NT2/D1 (cell line): ENCODE measurements around the gene TRPC6.

Source experiments
- DNase-seq: peaks from one replicate; pipeline ENCODE4 v3.0.0-alpha.2; 2011; ENCODE audit warnings: low read depth, low spot score
- H3K27me3 ChIP-seq: 2 replicates; pipeline ENCODE4 v1.6.0; 2011; ENCODE audit warnings: mild to moderate bottlenecking; ENCODE audit not compliant: insufficient read length, insufficient read depth
- H3K36me3 ChIP-seq: 2 replicates; pipeline ENCODE4 v1.6.1; 2011; ENCODE audit warnings: mild to moderate bottlenecking, low read length, mixed read lengths; ENCODE audit not compliant: insufficient read depth, insufficient read length
- H3K4me1 ChIP-seq: 2 replicates; pipeline ENCODE4 v1.5.1; 2011; ENCODE audit not compliant: insufficient read depth, insufficient read length
- H3K4me3 ChIP-seq: 2 replicates; pipeline ENCODE4 v1.5.1; 2011; ENCODE audit warnings: low read depth; ENCODE audit not compliant: insufficient read length
- H3K9ac ChIP-seq: 2 replicates; pipeline ENCODE4 v1.6.0; 2011; ENCODE audit warnings: low read depth; ENCODE audit not compliant: insufficient read length
- H3K9me3 ChIP-seq: 2 replicates; pipeline ENCODE4 v1.5.1; 2011; ENCODE audit warnings: mild to moderate bottlenecking, low read length; ENCODE audit not compliant: insufficient read depth
- SUZ12 ChIP-seq: IDR thresholded peaks from 2 replicates; pipeline ENCODE4 v1.6.1; 2011; ENCODE audit not compliant: insufficient read length, insufficient read depth; ENCODE audit errors: extremely low read depth
- YY1 ChIP-seq: IDR thresholded peaks from 2 replicates; pipeline ENCODE4 v1.6.1; 2011; ENCODE audit not compliant: insufficient read length, insufficient read depth
- ZNF274 ChIP-seq: IDR thresholded peaks from 2 replicates; pipeline ENCODE4 v1.6.1; 2011; ENCODE audit warnings: mild to moderate bottlenecking, low read depth, low read length

Gene TRPC6

DNA sequence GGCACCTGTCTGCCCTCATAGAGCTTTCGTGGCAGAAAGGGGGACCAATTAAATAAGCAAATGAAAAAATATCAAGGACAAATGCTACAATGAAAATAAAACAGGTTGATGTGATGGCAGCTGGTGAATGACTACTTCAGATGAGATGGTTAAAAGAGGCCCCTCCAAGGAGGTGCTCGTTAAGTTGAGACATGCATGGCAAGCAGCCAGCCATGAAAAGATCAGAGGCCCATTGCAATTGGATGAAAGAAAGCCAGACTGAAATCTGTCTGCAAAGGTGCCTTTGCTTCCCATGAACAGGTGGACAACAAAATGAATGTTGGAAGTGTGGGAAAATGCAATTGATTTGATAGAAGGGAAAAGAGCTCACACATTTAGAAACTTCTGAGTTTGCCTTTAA is 848 bp upstream of the TRPC6 start:
- DNase-seq: no peak
- peaks cover 1% of the 10 kb centered on the region; the same call in 1 of the 2 replicates for H3K9me3 ChIP-seq
- H3K4me3 ChIP-seq: no peak overlapping the region
- H3K36me3 ChIP-seq: no peaks in the 10 kb centered on the region
- no peaks in the 10 kb centered on the region for H3K4me1 ChIP-seq
- peaks cover 42% of the 10 kb centered on the region for H3K27me3 ChIP-seq
- TF ChIP-seq SUZ12 (no peak), ZNF274 (no peak), YY1 (no peak)
- H3K9ac ChIP-seq: no peak overlapping the region

DNA sequence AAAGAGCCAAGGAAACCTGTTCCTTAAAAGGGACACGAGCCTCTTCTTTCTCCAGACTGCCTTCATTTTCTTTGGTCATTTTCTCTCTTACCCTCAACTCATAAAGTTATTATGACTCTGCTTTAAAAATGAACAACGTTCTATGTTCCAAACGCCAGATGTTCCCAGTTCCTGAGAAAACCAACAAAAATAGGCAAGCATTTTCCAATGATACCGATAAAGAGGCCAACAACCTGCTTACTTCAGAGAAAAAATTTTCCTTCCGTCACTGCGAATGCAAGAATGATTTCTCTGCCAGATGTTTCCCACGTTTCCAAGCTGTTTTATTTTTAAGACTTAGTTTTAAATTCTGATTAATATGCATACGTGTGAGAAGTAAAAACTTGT is 315 bp upstream of the TRPC6 start:
- H3K9me3 ChIP-seq: peaks cover 7% of the 10 kb centered on the region; the same call in 1 of the 2 replicates
- no peaks in the 10 kb centered on the region for H3K4me1 ChIP-seq
- H3K36me3 ChIP-seq: no peaks in the 10 kb centered on the region
- TF ChIP-seq ZNF274: no peak
- no peak for TF ChIP-seq YY1
- TF ChIP-seq SUZ12: no peak
- DNase-seq: no peak
- H3K4me3 ChIP-seq: peak overlapping the region; percentile 73
- no peak overlapping the region for H3K9ac ChIP-seq
- H3K27me3 ChIP-seq: peaks cover 42% of the 10 kb centered on the region

DNA sequence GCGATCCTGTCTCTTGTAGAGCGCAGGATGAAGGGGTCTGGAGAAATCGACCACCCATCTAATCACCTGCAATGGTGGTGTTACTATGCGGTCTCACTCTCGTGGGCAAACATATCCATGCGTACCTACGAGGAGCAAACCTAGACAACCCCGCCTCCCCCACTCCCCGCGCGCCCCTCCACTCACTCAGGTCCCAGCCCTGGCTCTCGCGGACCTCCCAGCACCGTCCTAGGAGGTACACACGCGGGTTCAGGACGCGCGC is 887 bp downstream of the TRPC6 start:
- Histone ChIP-seq H3K9me3 (peaks cover 9% of the 10 kb centered on the region; the same call in 1 of the 2 replicates), H3K4me3 (peak overlapping the region; percentile 73), H3K4me1 (no peaks in the 10 kb centered on the region), H3K36me3 (no peaks in the 10 kb centered on the region), H3K9ac (peak overlapping the region; percentile 70), H3K27me3 (peaks cover 42% of the 10 kb centered on the region)
- TF ChIP-seq YY1 (no peak), SUZ12 (no peak), ZNF274 (no peak)
- no peak for DNase-seq

DNA sequence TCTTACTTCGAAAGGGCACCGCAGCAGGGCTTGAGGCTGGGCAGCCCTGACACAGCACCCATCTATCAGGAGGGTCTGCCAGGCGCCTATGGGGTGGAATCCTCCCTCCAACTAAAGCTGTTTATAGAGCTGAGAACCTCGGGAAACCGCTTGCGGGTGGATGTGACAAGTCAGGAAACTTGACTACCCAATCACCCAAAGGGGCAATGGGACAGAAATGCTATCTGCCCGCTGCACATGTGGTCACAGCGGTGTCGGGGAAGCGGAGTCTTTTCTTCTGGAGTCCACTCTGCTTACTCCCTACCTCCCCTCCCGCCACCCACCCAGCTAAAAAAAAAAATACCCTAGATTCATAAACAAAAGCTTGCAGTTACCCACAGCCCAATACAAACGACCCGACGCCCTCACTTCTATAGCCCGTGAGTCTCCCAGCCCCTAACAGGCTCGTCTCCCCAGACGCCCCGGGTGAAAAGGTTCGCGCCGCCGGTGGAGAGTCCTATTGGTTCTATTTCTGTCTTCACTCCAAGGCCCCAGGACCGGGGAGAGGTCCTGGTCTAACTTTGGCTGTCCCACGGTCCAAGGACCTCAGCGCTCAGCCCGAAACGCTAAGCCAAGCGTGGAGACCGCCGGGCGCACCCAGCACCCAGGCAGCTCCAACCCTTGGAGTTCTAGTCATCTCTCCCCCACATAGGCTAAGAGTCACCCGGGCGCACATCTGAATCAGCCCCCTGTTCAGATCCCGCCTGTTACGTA is 1.4 kb downstream of the TRPC6 start:
- TF ChIP-seq SUZ12: no peak
- TF ChIP-seq YY1: no peak
- DNase-seq: no peak
- Histone ChIP-seq H3K9ac (peak overlapping the region; percentile 70), H3K9me3 (peaks cover 9% of the 10 kb centered on the region; the same call in 1 of the 2 replicates), H3K27me3 (peaks cover 42% of the 10 kb centered on the region), H3K4me1 (no peaks in the 10 kb centered on the region), H3K36me3 (no peaks in the 10 kb centered on the region), H3K4me3 (peak overlapping the region; percentile 73)

DNA sequence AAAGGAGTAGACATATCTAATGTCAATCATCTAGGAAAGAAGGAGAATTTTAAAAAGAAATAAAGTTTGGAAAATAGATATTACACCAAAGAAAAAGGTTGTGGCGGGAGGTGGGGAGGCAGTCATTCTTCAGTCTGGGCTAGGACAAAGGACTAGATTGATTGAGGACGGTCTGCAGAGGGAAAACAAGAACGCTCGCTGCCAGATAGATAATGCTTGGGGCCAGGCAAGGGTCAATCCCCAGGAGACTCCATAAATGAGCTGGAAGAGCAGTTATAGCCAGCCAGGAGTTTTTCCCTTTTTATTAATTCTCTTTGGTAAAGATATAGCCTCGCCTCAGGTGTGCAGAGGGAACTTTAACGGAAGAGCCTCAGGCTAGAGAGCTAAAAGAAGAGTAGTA is 6.3 kb downstream of the TRPC6 start:
- DNase-seq: no peak
- H3K9me3 ChIP-seq: peaks cover 9% of the 10 kb centered on the region; the same call in 1 of the 2 replicates
- no peaks in the 10 kb centered on the region for H3K4me1 ChIP-seq
- H3K9ac ChIP-seq: no peak overlapping the region
- no peak overlapping the region for H3K4me3 ChIP-seq
- no peak for TF ChIP-seq YY1
- TF ChIP-seq SUZ12: no peak
- TF ChIP-seq ZNF274: no peak
- H3K27me3 ChIP-seq: peaks cover 16% of the 10 kb centered on the region
- H3K36me3 ChIP-seq: no peaks in the 10 kb centered on the region

DNA sequence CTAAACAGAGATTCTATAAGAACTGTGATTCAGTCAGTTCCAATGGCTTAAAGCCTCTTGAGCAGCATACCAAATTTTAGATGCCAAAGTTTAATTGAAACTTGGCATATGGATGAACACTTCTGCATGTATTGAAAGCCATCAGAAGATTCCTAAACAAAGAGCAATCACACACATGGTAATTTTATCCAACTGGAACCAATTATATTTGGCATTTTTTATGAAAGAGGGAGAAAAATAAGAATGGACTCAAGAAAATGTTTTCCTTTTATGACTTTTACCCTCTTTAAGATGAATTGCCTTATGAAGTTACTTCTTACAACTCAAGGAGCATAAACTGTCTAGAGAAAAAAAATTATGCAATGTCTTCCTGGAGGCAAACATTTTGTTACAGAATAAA is 7.4 kb downstream of the TRPC6 start:
- no peaks in the 10 kb centered on the region for H3K4me1 ChIP-seq
- H3K27me3 ChIP-seq: peaks cover 6% of the 10 kb centered on the region
- no peak overlapping the region for H3K4me3 ChIP-seq
- no peak overlapping the region for H3K9ac ChIP-seq
- TF ChIP-seq YY1 (no peak), SUZ12 (no peak), ZNF274 (no peak)
- no peak for DNase-seq
- peaks cover 9% of the 10 kb centered on the region; the same call in 1 of the 2 replicates for H3K9me3 ChIP-seq
- H3K36me3 ChIP-seq: no peaks in the 10 kb centered on the region

DNA sequence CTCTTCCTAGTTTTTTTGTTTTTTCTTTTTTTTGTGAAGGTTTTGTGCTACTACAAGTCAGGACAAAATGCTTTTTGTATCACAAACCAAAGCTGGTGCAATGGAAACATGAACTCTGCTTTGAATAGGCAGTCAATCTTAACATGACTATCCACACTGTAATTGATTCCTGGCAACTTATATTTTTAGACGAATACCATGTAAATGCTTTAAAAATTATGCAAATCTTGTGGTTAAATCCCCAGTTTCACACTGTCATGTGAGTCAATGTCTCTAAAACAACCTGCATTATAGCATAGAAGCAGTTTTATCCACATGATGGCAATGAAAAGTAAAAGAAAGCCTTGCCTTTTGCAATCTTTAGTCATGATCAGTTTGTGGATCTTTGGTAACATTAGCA is 8.9 kb downstream of the TRPC6 start:
- no peaks in the 10 kb centered on the region for H3K27me3 ChIP-seq
- TF ChIP-seq ZNF274 (no peak), YY1 (no peak), SUZ12 (no peak)
- H3K4me3 ChIP-seq: no peak overlapping the region
- no peak for DNase-seq
- no peaks in the 10 kb centered on the region for H3K36me3 ChIP-seq
- no peaks in the 10 kb centered on the region for H3K4me1 ChIP-seq
- H3K9ac ChIP-seq: no peak overlapping the region
- peaks cover 9% of the 10 kb centered on the region; the same call in 1 of the 2 replicates for H3K9me3 ChIP-seq
